Lung microvascular endothelial cell (primary cell): ENCODE data around the gene PLXDC2. TPM values are rescaled to one million over a fixed set of nuclear protein-coding genes. Genes with fewer than 3 reads are reported as not detected.
"Not testable (repeated sequence)": the region's sequence is repeated elsewhere in the genome, so short reads cannot be mapped to it uniquely, and the experiment has no call there.

Experiments used
- DNase-seq, 2 donors: peaks; one replicate each; pipeline versions ENCODE4 v3.0.0 to v3.0.0-alpha.2; 2010; ENCODE audit warnings: low read depth in 2 of 2
- total RNA-seq: library from RNA; depleted of rRNA; stranded (reverse); fragments of >200 nt; gene quantifications from 2 replicates; pipeline ENCODE4 v1.2.1, GENCODE V29; 2014

PLXDC2 gene
- total RNA-seq, 1 donor from 2014 or later, result 9.1 TPM

GRCh38 chr10:20029523-20029922 lies 213.3 kb downstream of the PLXDC2 start:
- DNase-seq, result no peak

DNA sequence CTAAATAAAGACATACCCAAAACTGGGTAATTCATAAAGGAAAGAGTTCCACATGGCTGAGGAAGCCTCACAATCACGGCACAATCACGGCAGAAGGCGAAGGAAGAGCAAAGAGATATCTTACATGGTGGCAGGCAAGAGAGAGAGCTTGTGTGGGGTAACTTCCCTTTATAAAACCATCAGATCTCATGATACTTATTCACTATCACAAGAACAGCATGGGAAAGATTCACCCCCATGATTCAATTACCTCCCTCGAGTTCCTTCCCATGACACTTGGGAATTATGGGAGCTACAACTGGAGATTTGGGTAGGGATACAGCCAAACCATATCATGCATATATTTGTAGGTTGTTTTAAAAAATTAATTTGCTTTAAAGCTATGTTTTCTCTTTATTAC lies 217.2 kb downstream of the PLXDC2 start:
- no peak for DNase-seq

GRCh38 chr10:20034732-20035131 lies 218.5 kb downstream of the PLXDC2 start:
- DNase-seq, result no peak

DNA sequence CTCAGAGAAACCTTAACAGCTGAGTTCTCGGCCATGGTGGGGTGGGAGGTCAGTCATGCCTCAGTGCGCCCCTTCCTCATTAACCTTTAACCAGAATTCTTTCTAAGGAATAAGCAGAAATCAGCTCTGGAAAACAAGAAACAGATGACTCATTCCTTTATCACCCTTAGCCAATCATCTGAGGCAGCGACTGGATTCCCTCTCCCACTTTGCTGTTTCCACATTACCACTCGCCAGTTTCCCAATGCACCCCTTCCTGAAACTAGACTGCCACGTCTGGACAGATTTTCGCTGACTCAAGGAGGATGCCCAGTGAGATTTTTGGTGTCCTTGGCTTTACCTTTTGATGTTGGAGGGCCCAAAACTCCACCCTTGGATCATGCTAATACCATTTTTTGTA lies 223.8 kb downstream of the PLXDC2 start:
- no peak for DNase-seq

- no peak for DNase-seq
These were observed 225.7 kb downstream of the PLXDC2 start for GRCh38 chr10:20041931-20042330.

DNA sequence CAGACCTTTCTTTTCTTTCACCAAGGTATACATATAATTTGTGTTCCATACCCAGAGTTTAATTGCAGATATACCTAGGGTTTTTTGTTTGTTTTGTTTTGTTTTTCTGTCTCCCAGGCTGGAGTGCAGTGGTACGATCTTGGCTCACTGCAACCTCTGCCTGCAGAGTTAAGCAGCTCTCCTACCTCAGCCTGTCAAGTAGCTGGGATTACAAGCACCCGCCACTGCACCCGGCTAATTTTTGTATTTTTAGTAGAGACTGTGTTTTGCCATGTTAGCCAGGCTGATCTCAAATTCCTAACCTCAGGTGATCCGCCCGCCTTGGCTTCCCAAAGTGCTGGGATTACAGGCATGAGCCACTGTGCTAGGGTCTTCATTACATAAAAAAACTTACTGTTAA lies 228.9 kb downstream of the PLXDC2 start:
- not testable (repeated sequence) for DNase-seq

- DNase-seq, result no peak
These were observed 231.9 kb downstream of the PLXDC2 start for GRCh38 chr10:20048161-20048560.

DNA sequence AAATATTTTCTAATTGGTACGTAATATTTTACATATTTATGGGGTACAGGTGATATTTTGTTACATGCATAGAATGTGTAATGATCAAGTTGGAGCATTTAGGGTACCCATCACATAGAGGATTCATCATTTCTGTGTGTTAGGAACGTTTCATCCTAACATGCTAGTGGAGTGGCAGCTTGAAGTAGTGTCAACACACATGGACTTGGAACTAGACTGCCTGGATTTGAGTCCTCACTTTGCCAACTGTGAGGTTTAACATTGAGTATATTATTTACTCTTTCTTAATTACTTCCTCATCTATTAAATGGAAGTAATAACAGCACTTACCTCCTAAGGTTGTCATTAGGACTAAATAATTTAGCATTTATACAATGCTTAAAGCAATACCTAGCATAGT lies 241.9 kb downstream of the PLXDC2 start:
- DNase-seq, result no peak

- DNase-seq, result no peak
These were observed 243.0 kb downstream of the PLXDC2 start for GRCh38 chr10:20059084-20059835.

DNA sequence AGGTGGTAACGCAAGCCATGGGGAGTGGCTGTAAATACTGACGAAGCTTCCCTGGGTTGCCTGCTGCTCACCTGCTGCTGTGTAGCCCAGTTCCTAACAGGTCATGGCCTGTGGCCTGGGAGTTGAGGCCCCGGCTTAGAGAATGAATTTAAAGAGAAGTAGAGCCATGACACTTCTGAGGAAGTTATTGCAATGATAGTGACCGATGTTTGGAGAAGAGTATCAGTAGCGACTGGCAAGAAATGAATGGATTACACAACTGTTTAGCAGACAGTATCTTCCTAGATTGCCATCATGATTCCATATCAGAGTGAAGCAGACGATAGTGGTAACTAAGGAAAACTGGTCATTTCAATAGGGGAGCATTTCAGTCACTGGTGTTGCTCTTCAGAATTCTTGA lies 249.6 kb downstream of the PLXDC2 start:
- no peak for DNase-seq

DNA sequence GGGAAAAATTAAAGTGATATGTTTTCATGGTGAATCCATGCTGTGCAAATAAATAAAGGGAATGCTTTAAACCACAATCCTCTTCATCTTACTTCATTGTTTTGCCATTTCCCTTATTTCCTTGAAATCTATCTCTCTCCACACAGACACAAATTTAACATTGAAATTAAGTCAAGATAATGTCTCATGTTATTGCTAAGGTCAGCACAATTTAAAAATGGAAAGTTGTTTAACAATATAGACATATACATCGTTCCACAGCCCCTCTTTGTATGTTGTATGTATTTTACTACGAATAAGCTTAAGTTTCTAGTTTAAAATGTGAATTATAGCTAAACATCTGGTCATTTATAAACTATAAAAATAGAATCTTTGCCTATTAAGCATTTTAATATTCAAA lies 256.9 kb downstream of the PLXDC2 start:
- DNase-seq, result no peak

DNA sequence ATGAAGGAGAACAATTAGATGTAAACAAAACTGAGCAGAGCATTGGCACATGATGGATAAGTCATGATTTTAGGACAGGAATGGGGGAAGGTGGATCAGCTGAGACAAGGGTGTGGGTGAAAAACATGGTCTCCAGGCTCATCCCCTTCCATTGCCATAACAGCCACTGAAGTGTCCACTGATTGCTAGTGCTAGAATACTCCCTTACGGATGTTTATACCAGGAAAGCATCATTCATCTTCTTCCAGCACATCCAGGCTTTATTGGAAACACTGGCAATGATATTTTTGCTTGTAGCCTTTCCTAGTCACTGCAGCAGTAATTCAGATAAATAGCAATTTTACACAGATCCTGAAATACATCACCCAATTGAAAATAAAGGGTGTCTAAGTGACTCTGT lies 259.5 kb downstream of the PLXDC2 start:
- no peak for DNase-seq

GRCh38 chr10:20084451-20084850 lies 268.2 kb downstream of the PLXDC2 start:
- DNase-seq, result no peak

- no peak for DNase-seq
These were observed 268.9 kb downstream of the PLXDC2 start for GRCh38 chr10:20085115-20085514.

DNA sequence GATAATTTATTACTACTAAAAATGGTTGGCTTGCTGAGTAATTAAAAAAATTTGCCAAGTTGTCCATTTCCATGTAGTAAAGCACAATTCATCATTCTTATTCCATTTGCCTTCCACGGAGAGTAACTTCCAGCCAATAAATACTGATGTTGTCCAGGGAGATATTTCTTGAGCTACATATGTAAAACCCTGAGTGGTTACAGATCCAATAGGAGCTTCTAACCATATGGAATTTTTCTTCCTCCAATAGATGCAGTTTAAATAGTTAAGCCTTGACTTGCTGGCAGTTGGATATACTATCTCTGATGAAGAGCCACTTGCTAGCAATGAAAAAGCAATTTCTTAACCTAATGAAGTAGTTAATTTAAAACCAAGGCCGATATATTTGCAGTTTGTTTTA lies 271.1 kb downstream of the PLXDC2 start:
- DNase-seq, result no peak

- DNase-seq, result no peak
These were observed 271.9 kb downstream of the PLXDC2 start for GRCh38 chr10:20088061-20088701.

DNA sequence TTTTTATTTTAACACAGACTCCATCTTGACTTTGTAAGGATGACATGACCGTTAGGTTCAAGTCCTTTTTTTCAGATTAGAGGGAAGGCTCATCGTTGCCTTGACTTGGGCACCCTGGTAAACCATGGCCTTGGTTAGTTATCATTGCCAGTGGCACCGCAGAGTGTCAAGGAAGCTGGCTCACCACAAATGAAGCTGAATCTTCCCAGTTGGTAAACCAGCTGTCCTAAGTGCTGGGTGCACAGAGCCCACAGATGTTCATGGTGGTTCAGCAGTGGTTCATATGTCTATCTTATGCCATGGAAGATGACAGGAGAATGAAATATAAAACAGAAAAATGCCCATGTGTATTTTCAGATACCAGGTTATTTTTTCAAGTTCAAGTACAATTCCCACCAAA lies 273.6 kb downstream of the PLXDC2 start:
- DNase-seq, result no peak

DNA sequence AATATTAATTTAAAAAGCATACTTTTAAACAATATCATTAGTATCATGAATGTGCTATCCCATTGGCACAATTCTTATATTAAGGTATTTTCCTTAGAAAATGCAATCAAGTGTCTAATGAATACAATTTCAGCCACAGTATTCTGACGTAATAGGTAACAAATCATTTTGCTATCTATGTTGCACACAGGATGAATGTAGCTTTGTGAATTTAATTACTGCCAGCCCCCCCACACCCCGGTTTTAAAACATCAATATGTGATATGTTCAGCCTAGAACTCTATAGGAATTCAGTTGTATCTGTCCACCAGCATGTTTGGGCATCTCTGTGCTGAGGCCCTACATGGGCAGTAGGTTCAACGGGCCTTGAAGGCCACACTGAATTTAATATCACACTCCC lies 274.6 kb downstream of the PLXDC2 start:
- no peak for DNase-seq

DNA sequence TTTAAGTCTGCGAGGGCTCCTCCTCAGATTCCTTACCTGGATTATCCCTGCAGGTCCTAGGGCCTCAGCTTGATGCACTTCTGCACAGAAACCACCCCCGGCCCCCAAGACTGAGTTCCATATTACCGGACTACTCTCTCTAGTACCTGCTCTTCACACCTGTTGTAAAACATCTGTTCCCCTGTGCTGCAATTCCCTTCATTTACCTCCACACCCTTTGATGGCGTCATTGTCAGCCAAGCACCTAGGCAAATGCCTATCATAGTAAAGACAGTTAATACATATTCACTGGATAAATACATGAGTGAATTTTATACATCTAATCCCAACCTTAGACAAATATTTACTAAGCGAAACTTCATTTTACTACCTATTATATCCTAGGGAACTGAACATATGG lies 275.5 kb downstream of the PLXDC2 start:
- no peak for DNase-seq

GRCh38 chr10:20093600-20093999 lies 277.4 kb downstream of the PLXDC2 start:
- DNase-seq, result no peak

DNA sequence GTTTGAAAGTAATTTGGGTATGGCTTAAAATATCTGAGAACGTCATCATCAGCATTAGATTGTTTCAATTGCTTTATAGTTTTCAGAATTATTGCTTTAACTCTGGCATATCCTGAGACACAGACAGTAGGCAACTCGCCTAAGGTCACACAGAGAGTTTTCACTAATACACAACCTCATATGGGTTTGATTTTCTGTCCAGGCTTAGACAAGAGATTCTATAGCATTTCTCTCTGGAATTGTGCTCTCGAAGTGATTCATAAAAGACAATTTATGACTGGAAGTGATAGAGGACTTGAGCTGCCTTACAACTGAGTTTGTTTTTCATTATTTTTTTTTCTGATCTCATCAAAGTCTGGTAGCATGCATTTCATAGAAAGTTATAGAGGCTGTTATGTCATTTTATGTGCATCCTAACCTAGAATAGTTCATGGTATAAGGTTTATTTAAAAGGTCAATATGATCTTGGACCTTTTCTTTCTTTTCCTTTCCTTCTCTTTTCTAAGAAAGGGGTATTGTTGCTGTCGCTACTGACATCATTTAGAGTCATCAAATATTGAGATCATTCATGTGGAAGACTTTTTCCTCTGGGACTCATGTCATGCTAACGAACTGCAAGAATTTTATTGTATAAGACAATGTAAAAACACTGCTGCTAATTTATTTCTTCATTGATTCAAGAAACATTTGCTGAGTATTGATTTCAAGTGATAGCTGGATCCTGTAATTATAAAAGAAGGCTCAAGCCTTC lies 278.2 kb downstream of the PLXDC2 start:
- no peak for DNase-seq

GRCh38 chr10:20100171-20100570 lies 283.9 kb downstream of the PLXDC2 start:
- DNase-seq, result peak; percentile 5 to 61

- no peak for DNase-seq
These were observed 289.0 kb downstream of the PLXDC2 start for GRCh38 chr10:20105236-20105635.
